Endometrial microvascular endothelial cells (primary cell): ENCODE data around the gene SALL2. TPM values are rescaled to one million over a fixed set of nuclear protein-coding genes. Genes with fewer than 3 reads are reported as not detected.
"Not testable (repeated sequence)": the region's sequence is repeated elsewhere in the genome, so short reads cannot be mapped to it uniquely, and the experiment has no call there.

ENCODE experiments used
- in situ Hi-C: cut with HindIII; loops from 2 replicates; pipeline ENCODE4 v1.10.0; 2017; ENCODE audit warnings: low sequenced_read_pairs, low pct_unique_long_range_greater_than_20kb; ENCODE audit errors: inconsistent ontology term
- total RNA-seq: library from RNA; depleted of rRNA; stranded (reverse); fragments of >200 nt; gene quantifications from one replicate; pipeline ENCODE4 v1.2.3, GENCODE V29; 2015; ENCODE audit errors: inconsistent ontology term

The SALL2 gene
- 1.4 TPM for total RNA-seq

DNA sequence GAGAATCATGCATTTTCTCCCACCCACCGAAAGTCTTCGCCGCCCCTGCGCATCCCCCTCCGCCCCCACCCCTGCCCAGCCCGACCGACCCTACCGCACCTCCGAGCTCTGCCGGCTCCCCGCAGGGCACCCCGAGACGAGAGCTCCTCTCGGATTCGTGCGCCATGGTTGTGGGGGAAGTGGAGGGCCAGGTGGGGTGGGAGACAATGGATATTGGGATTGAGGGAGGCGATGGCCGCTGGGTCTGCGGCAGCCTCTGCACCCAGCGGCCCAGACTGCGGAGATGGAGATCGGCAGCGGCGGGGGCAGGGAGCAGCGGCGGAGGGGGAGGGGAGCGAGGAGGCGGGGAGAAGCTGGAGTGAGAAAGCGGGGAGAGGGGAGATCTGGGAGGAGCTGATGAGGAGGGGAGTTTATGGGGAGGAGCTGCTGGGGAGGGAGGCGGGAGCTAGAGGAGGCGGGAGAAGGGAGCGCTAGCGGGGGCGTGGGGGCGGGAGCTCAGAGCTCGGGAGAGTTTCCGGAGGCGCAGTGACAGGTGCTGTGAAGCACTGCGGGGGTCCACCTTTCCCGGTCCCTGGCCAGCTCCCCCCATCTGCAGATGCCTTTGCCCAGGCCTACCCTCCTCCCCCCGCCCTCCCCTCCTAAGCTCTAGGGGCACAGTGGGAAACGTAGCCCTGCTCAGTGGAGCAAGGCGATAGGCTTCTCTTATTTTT, at the start of gene SALL2:
Gene SALL2 (minus strand): TSS at position 385 of the 710 bp plus-strand sequence. CDS start 219 bp downstream, at position 166.
- in situ Hi-C loops, result no loop called here

GRCh38 chr14:21575661-21576060, 49.5 kb upstream of the SALL2 start:
- in situ Hi-C loops, result no loop called here

- in situ Hi-C loops, result no loop called here
These were observed 46.5 kb upstream of the SALL2 start for GRCh38 chr14:21572604-21573003.

DNA sequence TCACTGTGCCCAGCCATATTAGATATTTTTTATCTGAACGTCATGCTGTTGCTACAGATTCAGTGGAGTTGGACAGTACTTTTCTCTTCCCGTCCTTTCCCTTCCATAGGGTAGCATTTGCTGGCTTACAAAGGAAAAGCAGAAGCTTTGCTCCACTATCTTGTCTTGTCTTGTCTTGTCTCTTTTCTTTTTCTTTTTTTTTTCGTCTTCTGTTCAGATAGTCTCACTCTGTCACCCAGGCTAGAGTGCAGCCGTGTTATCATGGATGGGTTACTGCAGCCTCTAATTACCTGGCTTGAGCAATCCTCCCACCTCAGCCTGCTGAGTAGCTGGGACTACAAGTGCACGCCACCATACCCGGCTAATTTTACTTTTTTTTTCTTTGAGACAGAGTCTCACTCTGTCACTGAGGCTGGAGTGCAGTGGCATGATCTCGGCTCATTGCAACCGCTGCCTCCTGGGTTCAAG, 32.6 kb upstream of the SALL2 start:
- in situ Hi-C loops, result no loop called here

- in situ Hi-C loops, result no loop called here
These were observed 31.1 kb upstream of the SALL2 start for GRCh38 chr14:21557084-21557901.

GRCh38 chr14:21556378-21557083, 30.4 kb upstream of the SALL2 start:
- in situ Hi-C loops, result no loop called here

- in situ Hi-C loops, result no loop called here
These were observed 27.1 kb upstream of the SALL2 start for GRCh38 chr14:21553266-21553665.

DNA sequence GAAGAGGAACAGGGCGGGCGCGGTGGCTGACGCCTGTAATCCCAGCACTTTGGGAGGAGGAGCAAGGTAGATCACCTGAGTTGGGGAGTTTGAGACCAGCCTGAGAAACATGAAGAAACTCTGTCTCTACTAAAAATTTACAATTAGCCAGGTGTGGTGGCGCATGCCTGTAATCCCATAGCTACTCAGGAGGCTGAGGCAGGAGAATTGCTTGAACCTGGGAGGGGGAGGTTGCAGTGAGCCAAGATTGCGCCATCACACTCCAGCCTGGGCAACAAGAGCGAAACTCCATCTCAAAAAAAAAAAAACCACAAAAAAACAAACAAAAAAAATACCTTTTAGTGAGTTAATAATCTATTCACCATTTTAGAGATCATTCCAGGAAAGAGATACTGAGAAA, 18.4 kb upstream of the SALL2 start:
- in situ Hi-C loops, result not testable (repeated sequence)

DNA sequence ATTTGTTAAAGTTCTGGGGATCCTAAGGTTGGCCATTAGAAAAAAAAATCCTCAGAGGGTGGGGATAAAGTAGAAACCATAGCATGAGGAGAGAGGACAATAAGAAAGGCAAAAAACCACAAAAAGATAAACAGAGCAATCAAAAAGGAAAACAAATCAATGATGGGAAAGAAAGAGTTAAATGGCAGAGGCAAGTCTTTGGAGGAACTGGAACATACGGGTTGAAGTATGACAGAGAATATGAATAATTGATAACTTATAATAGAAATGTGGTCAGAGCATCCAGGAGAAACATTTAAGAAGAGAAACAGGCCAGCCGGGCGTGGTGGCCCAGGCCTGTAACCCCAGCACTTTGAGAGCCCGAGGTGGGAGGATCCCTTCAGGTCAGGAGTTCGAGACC, 17.8 kb upstream of the SALL2 start:
- in situ Hi-C loops, result no loop called here

- in situ Hi-C loops, result no loop called here
These were observed 17.4 kb upstream of the SALL2 start for GRCh38 chr14:21543521-21543960.

GRCh38 chr14:21541413-21542074, 15.4 kb upstream of the SALL2 start:
- in situ Hi-C loops, result no loop called here

DNA sequence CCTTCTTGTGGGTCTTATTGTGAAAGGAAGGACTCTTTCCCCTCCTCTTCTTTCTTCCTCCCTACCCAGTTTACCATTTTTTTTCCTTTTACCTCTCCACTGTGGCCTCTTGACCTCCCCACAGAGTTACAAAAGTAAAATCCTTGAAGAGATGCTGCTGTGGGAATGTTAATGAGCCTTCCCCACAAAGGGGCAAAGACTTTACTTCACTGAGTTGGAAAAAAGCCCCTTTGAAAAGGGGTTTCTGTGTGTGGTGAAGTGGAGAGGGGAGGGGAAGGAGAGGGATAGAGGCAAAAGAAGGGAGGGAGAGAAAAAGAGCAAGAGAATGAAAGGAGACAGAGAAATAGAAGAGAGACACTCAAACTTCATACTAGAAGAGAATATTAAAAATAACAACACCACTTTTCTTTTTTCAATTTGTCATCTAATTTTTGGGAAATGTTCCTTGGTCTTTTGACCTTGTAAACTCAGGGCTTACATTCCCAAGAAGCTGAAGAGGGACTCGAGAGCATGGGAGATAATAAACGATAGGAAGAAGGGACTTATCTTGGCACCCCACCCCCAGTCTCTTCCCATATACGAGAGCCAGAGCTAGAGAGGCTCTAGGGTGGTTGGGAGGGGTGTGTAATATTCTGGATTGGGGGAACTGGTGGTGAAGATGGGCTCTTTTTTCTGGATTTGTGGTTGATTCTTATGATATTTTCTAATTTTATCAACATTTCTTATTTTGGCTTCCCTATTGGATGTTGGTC, 13.2 kb upstream of the SALL2 start:
- in situ Hi-C loops, result no loop called here

GRCh38 chr14:21537090-21537424, 10.9 kb upstream of the SALL2 start:
- in situ Hi-C loops, result no loop called here

DNA sequence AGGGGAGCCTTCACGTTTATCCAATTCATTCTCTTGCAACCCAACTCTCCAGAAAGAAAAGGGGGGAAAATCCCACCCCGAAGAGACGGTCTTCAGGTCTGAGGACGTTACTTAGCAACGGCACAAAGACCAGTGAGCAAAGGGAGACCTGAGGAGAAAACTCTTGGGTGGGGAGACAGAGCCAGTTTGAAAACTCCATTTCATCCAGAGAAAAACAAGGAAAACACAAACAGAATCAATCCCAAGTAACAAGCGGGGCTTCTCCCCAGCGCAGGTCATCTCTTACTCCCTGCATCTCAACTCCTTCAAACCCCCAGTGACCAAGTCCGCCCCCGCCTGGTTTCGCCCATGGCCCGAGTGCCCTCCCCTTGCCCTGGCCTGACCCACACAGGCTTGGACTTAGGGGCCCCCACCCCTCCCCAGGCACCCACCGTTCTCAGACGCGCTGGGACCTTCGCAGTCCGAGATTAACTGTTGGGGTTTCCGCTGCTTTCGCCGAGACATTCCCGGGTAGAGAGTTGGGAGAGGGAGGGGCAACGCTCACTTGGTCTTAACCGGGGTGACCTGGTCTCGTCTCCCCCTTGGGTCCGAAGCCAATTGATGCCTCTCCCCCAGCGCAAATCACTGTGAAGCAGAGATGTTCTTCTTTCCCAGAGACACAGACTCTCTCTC, 10.4 kb upstream of the SALL2 start:
- in situ Hi-C loops, result no loop called here

- in situ Hi-C loops, result no loop called here
These were observed 9.6 kb upstream of the SALL2 start for GRCh38 chr14:21535545-21536417.

GRCh38 chr14:21534576-21534975, 8.4 kb upstream of the SALL2 start:
- in situ Hi-C loops, result no loop called here

- in situ Hi-C loops, result no loop called here
These were observed 7.1 kb upstream of the SALL2 start for GRCh38 chr14:21533294-21533693.
